Astrocyte (in vitro differentiated cells and primary cell): Measurements from ENCODE around the gene CRADD.

ENCODE experiments used
- EZH2 ChIP-seq: IDR thresholded peaks from 2 replicates; pipeline ENCODE4 v1.6.1; 2012; ENCODE audit warnings: mild to moderate bottlenecking, low read length, inconsistent platforms; ENCODE audit not compliant: insufficient read depth
- TF ChIP-seq, protein P1 (sequence below): IDR thresholded peaks from 2 replicates; pipeline ENCODE4 v1.5.1; 2011; ENCODE audit warnings: low read depth, mild to moderate bottlenecking, inconsistent platforms, low read length, moderate library complexity; ENCODE audit not compliant: insufficient read depth

DNA sequence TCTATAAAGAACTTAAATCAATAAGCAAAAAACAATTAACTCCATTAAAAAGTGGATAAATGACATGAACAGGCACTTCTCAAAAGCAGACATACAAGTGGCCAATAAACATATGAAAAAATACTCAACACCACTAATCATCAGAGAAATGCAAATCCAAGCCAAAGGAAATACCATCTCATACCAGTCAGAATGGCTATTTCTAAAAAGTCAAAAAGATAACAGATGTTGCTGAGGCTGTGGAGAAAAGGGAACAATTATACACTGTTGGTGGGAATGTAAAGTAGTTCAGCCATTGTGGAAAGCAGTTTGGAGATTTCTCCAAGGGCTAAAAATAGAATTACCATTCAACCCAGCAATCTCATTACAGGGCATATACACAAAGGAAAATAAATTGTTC is 236.7 kb downstream of the CRADD start:
- TF ChIP-seq, protein P1, sequence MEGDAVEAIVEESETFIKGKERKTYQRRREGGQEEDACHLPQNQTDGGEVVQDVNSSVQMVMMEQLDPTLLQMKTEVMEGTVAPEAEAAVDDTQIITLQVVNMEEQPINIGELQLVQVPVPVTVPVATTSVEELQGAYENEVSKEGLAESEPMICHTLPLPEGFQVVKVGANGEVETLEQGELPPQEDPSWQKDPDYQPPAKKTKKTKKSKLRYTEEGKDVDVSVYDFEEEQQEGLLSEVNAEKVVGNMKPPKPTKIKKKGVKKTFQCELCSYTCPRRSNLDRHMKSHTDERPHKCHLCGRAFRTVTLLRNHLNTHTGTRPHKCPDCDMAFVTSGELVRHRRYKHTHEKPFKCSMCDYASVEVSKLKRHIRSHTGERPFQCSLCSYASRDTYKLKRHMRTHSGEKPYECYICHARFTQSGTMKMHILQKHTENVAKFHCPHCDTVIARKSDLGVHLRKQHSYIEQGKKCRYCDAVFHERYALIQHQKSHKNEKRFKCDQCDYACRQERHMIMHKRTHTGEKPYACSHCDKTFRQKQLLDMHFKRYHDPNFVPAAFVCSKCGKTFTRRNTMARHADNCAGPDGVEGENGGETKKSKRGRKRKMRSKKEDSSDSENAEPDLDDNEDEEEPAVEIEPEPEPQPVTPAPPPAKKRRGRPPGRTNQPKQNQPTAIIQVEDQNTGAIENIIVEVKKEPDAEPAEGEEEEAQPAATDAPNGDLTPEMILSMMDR = no peak
- no peak for TF ChIP-seq EZH2
